Hematopoietic multipotent progenitor cell treated with erythropoietin and hydrocortisone succinate and interleukin-3 and kit ligand, for 15 days (in vitro differentiated cells): Measurements from ENCODE around the gene FMN2.

Source experiments
- DNase-seq: peaks from one replicate; pipeline ENCODE4 v3.0.0-alpha.2; 2015; ENCODE audit warnings: low spot score

FMN2 gene

DNA sequence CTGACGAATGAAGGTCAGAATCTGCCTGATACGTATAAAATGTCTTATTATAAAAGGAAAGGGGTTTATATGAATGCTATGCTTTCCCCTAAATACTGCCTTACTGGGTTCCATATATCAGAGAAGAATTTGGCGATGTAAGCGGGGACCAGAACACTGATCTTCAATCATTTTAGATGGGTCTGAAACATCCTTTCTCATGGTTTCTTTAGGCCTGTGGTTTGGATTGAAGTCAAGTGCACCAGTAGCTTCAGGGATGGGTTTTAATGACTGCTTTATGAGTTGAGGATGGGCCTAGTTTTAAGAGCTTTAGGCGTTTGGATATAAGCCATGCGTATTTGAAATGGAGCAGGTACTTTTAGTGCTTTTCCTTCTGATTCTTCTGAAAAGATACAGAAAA lies 6.9 kb downstream of the FMN2 start:
- no peak for DNase-seq

DNA sequence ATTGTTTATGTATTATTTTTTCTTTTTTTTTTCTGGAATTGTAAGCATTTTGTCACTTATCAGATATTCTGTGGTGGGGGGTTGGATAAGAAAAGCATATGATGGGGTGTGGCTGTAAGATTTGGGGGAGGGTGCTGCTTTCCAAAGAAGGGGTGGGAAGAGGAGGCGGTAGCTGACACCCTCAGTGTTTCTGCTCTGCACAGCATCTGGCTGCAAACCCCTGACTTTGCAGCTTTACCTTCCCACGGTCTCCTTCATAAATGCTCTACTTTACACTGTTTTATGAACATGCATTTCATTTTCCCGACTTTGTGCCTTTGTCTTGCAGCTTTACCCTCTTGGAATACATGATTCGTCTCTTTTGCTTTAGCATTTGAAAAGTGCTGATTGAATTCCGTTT lies 7.6 kb downstream of the FMN2 start:
- DNase-seq: no peak

DNA sequence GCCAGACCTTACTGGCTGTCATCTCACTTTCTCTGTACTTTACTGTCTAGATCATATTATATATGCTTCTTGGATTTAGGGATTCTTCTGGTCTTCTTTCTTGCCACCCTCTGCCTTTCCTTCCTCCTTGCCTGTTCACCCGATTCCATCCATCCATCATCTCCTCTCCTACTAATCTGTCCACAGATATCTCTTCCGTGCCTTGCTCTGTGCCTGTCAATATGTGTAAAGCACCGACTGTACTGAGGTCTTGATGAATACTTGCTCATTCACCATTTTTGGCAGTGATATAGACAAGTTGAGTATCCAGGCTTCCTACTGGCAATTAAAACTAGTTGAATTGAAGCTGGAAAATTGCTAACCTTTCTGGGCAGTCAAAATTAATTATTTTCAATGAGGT lies 8.1 kb downstream of the FMN2 start:
- no peak for DNase-seq

DNA sequence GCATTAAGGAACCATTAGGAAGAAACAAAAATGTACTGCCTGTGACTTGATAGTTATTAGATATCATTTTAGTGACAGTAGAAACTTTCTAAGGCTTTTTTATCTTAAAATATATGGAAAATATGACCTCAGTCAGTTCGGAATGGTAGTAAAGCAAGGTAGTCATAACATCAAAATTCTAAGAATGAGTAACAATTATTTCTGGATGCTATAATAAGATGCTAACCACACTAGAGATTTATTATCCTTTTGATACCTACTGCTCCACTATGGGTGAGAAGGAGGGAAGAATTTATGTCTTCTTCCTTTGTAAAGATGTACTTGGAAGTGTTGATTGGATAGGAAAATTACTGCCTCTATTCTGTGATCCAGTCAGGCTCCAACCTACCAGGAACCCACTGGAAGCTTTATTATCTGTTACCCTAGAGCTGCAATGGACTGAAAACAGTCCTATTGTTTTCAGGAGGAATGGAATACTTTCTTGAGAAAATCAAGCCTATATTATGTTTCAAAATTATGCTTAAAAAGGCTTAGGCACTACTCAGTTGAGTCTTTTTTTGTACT lies 8.8 kb downstream of the FMN2 start:
- no peak for DNase-seq

GRCh38 chr1:240101306-240101705 lies 9.6 kb downstream of the FMN2 start:
- no peak for DNase-seq

GRCh38 chr1:240101737-240102136 lies 10.1 kb downstream of the FMN2 start:
- no peak for DNase-seq

DNA sequence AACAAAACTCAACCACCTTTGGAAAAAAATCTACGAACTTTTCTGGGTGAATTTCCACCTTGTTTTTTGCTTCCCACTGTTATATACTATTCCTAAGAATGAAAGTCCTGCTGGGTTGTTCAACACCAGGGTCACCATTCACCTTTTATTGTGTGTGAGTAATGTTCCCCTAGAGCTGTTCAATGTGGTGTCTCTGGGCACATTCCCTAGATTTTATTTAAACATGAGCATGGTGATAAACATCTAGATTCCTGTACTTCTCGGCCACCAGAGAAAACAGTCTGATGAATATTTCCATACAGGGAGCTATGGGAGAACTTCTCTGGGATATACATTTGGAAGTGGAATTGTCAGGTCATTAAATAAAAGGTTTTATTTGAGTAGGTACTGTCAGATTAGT lies 13.0 kb downstream of the FMN2 start:
- no peak for DNase-seq

- DNase-seq: no peak
These were observed 15.5 kb downstream of the FMN2 start for GRCh38 chr1:240107058-240107684.

DNA sequence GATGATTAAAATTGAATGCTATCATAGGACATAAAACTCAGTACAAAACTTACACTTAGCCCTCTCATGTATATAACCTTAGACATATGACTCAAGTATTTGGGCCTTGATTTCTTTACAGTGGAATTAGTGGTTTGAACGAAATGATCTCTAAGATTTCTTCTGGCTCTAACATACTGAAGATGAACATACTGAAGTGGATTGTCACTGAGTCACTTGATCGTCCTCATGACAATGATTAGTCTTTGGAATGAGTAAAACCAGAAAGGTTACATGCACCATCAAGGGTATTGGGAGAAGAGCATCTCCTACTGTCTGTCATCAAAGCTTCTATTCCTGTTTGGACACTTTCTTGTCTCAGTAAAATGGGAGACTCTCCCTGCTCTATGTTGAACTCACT lies 17.4 kb downstream of the FMN2 start:
- DNase-seq: no peak

GRCh38 chr1:240109920-240110636 lies 18.4 kb downstream of the FMN2 start:
- no peak for DNase-seq

DNA sequence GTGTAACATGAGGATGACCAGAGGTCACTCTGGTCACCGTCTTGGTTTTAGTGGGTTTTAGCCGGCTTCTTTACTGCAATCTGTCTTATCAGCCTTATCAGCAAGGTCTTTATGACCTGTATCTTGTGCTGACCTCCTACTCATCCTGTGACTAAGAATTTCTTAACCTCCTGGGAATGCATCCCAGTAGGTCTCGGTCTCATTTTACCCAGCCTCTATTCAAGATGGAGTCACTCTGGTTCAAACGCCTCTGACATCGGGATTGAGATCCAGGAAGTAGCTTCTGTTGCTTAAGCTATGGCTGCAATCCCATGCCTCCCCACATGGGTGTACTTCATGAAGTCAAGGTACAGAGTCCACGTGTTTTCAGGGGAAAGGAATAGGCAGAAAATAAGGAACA lies 19.9 kb downstream of the FMN2 start:
- no peak for DNase-seq

- DNase-seq: no peak
These were observed 22.5 kb downstream of the FMN2 start for GRCh38 chr1:240114222-240114621.

DNA sequence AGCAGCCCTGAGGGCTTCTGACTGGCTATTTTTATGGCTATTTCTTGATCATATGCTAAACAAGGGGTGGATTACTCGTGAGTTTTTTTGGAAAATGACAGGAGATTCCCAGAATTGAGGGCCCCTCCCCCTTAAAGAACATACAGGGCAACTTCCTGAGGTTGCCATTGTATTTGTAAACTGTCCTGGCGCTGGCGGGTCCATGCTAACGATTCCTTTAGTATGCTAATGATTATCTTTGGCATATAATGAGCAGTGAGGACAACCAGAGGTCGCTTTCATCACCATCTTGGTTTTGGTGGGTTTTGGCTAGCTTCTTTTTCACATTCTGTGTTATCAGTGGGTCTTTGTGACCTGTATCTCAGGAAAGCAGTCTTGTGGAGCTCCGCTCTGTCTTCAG lies 24.1 kb downstream of the FMN2 start:
- no peak for DNase-seq

GRCh38 chr1:240116831-240117769 lies 25.4 kb downstream of the FMN2 start:
- DNase-seq: no peak

- no peak for DNase-seq
These were observed 26.2 kb downstream of the FMN2 start for GRCh38 chr1:240117930-240118329.

DNA sequence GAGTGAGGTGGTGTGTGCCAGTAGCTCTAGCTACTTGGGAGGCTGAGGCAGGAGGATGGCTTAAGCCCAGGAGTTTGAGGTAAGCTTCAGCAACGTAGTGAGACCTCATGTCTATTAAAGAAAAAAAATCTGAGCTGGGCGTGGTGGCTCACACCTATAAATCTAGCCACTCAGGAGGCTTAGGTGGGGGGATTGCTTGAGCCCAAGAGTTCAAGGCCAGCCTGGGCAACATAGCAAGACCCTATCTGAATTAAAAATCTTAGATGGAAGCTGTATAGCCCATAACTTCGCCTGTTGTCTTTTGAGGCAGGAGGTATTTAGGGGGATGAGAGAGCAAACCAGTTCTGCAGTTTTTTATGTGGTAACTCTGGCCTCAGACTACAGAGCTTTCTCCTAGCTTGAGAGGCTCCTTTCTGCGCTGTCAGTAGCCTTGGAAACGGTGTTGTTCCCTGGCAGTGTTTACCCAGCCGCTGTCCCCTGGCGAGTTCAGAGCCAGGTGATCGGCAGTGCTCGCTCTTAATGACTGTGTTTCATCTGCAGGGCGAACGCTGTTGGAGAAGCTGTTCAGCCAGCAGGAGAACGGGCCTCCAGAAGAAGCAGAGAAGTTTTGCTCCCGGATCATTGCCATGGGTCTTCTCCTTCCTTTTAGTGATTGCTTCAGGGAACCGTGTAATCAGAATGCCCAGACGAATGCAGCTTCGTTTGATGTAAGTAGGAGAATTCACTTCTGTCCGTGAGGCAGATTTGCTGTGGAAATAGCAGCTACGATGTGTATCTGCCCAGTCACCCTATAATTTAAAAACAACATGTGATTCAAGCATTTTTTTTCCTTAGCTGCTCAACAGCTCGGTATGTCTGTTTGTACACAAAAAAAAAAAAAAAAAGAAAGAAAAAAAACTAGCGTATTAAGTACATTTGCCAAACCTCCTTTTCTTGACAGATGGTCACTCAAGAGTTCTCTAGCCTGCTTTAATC lies 31.2 kb downstream of the FMN2 start:
- no peak for DNase-seq

GRCh38 chr1:240126821-240127220 lies 35.1 kb downstream of the FMN2 start:
- DNase-seq: no peak

- no peak for DNase-seq
These were observed 36.7 kb downstream of the FMN2 start for GRCh38 chr1:240128366-240128765.

GRCh38 chr1:240134113-240134512 lies 42.4 kb downstream of the FMN2 start:
- no peak for DNase-seq

DNA sequence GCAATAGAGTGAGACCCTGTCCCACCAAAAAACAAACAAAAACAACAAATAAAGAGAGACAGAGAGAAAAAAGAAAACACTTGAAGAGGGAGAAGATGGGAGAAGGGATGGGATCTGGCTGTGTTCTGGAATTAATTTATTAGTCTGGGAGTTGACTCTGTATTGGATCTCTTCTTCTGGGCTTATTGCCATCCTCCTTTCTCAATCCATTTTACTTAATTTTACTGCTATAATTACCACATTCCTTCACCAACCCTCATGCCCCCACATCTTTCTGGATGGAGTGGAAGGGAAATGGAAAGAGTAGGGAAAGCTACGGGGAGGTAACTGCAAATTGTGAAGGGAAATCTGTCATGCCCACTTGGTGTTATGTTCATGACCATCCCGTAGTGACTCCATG lies 42.9 kb downstream of the FMN2 start:
- DNase-seq: no peak

GRCh38 chr1:240136402-240136801 lies 44.7 kb downstream of the FMN2 start:
- DNase-seq: no peak
